Panc1 (cell line): ENCODE data around the gene SELENOI.

Experiments
- POLR2AphosphoS5 ChIP-seq: IDR thresholded peaks from 2 replicates; pipeline ENCODE4 v1.6.1; 2012; ENCODE audit warnings: mild to moderate bottlenecking, low read depth, low read length, moderate library complexity
- SIN3A ChIP-seq: IDR thresholded peaks from 2 replicates; pipeline ENCODE4 v1.6.1; 2012; ENCODE audit warnings: low read depth, mild to moderate bottlenecking, low read length, moderate library complexity, borderline replicate concordance; ENCODE audit not compliant: insufficient read depth
- TCF7L2 ChIP-seq: IDR thresholded peaks from 2 replicates; pipeline ENCODE4 v1.6.1; 2011; ENCODE audit warnings: mild to moderate bottlenecking, low read depth, low read length, inconsistent platforms
- TF ChIP-seq, protein P1 (sequence below): fragments of 450-650 bp; IDR thresholded peaks from 2 replicates; pipeline ENCODE4 v1.5.1; 2017; ENCODE audit warnings: mild to moderate bottlenecking
- TF ChIP-seq, protein P2 (sequence below), 2 experiments: IDR thresholded peaks; 2 replicates each; pipeline ENCODE4 v1.6.1; 2011 to 2012; ENCODE audit warnings: low read depth in 2 of 2, control low read depth in 1 of 2, low read length in 1 of 2, mild to moderate bottlenecking in 1 of 2, moderate library complexity in 1 of 2; ENCODE audit not compliant: insufficient read depth in 1 of 2

DNA sequence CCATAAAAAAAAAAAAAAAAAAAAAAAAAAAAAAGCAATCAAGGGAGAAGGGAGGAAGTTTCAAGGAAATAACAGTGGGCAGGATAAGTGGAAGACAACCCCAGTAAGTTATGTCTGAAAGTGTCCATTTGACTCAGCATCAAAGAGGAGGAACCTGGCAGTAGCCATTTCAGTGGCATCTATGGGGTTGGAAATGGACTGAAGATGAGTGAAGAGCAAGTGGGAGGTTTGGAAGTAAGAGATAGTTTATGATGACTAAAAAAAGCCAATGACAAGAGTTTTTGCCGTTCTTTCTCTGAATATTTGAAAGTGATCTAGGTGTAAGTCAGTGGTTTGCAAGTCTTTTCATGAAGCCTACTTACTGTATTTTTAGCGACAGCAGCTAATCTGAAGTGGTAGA, 9.2 kb upstream of the SELENOI start:
- TF ChIP-seq, protein P1, sequence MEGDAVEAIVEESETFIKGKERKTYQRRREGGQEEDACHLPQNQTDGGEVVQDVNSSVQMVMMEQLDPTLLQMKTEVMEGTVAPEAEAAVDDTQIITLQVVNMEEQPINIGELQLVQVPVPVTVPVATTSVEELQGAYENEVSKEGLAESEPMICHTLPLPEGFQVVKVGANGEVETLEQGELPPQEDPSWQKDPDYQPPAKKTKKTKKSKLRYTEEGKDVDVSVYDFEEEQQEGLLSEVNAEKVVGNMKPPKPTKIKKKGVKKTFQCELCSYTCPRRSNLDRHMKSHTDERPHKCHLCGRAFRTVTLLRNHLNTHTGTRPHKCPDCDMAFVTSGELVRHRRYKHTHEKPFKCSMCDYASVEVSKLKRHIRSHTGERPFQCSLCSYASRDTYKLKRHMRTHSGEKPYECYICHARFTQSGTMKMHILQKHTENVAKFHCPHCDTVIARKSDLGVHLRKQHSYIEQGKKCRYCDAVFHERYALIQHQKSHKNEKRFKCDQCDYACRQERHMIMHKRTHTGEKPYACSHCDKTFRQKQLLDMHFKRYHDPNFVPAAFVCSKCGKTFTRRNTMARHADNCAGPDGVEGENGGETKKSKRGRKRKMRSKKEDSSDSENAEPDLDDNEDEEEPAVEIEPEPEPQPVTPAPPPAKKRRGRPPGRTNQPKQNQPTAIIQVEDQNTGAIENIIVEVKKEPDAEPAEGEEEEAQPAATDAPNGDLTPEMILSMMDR: no peak
- TF ChIP-seq TCF7L2 (no peak), POLR2AphosphoS5 (no peak), SIN3A (no peak)
- TF ChIP-seq, protein P2, sequence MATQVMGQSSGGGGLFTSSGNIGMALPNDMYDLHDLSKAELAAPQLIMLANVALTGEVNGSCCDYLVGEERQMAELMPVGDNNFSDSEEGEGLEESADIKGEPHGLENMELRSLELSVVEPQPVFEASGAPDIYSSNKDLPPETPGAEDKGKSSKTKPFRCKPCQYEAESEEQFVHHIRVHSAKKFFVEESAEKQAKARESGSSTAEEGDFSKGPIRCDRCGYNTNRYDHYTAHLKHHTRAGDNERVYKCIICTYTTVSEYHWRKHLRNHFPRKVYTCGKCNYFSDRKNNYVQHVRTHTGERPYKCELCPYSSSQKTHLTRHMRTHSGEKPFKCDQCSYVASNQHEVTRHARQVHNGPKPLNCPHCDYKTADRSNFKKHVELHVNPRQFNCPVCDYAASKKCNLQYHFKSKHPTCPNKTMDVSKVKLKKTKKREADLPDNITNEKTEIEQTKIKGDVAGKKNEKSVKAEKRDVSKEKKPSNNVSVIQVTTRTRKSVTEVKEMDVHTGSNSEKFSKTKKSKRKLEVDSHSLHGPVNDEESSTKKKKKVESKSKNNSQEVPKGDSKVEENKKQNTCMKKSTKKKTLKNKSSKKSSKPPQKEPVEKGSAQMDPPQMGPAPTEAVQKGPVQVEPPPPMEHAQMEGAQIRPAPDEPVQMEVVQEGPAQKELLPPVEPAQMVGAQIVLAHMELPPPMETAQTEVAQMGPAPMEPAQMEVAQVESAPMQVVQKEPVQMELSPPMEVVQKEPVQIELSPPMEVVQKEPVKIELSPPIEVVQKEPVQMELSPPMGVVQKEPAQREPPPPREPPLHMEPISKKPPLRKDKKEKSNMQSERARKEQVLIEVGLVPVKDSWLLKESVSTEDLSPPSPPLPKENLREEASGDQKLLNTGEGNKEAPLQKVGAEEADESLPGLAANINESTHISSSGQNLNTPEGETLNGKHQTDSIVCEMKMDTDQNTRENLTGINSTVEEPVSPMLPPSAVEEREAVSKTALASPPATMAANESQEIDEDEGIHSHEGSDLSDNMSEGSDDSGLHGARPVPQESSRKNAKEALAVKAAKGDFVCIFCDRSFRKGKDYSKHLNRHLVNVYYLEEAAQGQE (IDR thresholded peaks at IDR 0.05; ENCODE audit: insufficient read depth in 1 of 2, low read depth in 2 of 2, low read length in 1 of 2): no peak
